Liver (tissue), 3 donors: Measurements from ENCODE around the gene UBE3C.
A peak's percentile ranks its signal among the peaks of the same experiment; 100 is the strongest.

ENCODE experiments used
- CTCF ChIP-seq: fragments of 150-350 bp; IDR thresholded peaks from 2 replicates; pipeline ENCODE4 v1.5.1; 2017; ENCODE audit warnings: improper control_type of control experiment, low read depth, low read length; ENCODE audit not compliant: missing input control
- RAD21 ChIP-seq, 2 donors: IDR thresholded peaks; 2 replicates each; pipeline ENCODE4 v1.6.1; 2016; ENCODE audit warnings: antibody characterized with exemption in 2 of 2, mild to moderate bottlenecking in 2 of 2
- TAF1 ChIP-seq: conservative IDR thresholded peaks from 2 replicates; pipeline ENCODE4 v1.6.1; 2016; ENCODE audit warnings: antibody characterized with exemption, mild to moderate bottlenecking
- YY1 ChIP-seq: IDR thresholded peaks from 2 replicates; pipeline ENCODE4 v1.6.1; 2016; ENCODE audit warnings: antibody characterized with exemption, mild to moderate bottlenecking
- TF ChIP-seq, protein P1 (sequence below): IDR thresholded peaks from 2 replicates; pipeline ENCODE4 v1.6.1; 2016; ENCODE audit warnings: antibody characterized with exemption
- donor health status: healthy.
- donor health status: healthy.

GRCh38 chr7:157250605-157251228, 112.0 kb downstream of the UBE3C start:
- TF ChIP-seq CTCF (peak; percentile 58), TAF1 (no peak), YY1 (no peak), RAD21 (IDR thresholded peaks at IDR 0.05) (peak; percentile 55 to 72)
- TF ChIP-seq, protein P1, sequence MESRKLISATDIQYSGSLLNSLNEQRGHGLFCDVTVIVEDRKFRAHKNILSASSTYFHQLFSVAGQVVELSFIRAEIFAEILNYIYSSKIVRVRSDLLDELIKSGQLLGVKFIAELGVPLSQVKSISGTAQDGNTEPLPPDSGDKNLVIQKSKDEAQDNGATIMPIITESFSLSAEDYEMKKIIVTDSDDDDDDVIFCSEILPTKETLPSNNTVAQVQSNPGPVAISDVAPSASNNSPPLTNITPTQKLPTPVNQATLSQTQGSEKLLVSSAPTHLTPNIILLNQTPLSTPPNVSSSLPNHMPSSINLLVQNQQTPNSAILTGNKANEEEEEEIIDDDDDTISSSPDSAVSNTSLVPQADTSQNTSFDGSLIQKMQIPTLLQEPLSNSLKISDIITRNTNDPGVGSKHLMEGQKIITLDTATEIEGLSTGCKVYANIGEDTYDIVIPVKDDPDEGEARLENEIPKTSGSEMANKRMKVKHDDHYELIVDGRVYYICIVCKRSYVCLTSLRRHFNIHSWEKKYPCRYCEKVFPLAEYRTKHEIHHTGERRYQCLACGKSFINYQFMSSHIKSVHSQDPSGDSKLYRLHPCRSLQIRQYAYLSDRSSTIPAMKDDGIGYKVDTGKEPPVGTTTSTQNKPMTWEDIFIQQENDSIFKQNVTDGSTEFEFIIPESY: no peak
